ENCODE measurements around the gene ASIC4.
A peak's percentile ranks its signal among the peaks of the same experiment; 100 is the strongest.

Gene ASIC4

GRCh38 chr2:219509780-219510511 is 4.3 kb upstream of the ASIC4 start:
- DNase-seq (ENCODE audit: low read depth, low spot score), result no peak
- no peak overlapping the region for H3K4me3 ChIP-seq (ENCODE audit: low read length)

GRCh38 chr2:219510512-219511135 is 3.7 kb upstream of the ASIC4 start:
- DNase-seq (ENCODE audit: low read depth, low spot score), result no peak
- H3K4me3 ChIP-seq (ENCODE audit: low read length), result no peak overlapping the region

GRCh38 chr2:219511547-219512325 is 2.5 kb upstream of the ASIC4 start:
- H3K4me3 ChIP-seq (ENCODE audit: low read length), result no peak overlapping the region

GRCh38 chr2:219512524-219513216 is 1.6 kb upstream of the ASIC4 start:
- no peak overlapping the region for H3K4me3 ChIP-seq (ENCODE audit: low read length)
- no peak for DNase-seq (ENCODE audit: low read depth, low spot score)

More at GRCh38 chr2:219511547-219512325, 2.5 kb upstream of the ASIC4 start:
- no peak for DNase-seq (ENCODE audit: low read depth, low spot score)

GRCh38 chr2:219513787-219514186 is 495 bp upstream of the ASIC4 start:
- peak overlapping the region; percentile 31 for H3K4me3 ChIP-seq (ENCODE audit: low read length)
- DNase-seq (ENCODE audit: low read depth, low spot score), result no peak

GRCh38 chr2:219514836-219515235 is 554 bp downstream of the ASIC4 start:
- no peak overlapping the region for H3K4me3 ChIP-seq (ENCODE audit: low read length)
- DNase-seq (ENCODE audit: low read depth, low spot score), result no peak

GRCh38 chr2:219515874-219516629 is 1.8 kb downstream of the ASIC4 start:
- DNase-seq (ENCODE audit: low read depth, low spot score), result no peak
- no peak overlapping the region for H3K4me3 ChIP-seq (ENCODE audit: low read length)

- no peak overlapping the region for H3K4me3 ChIP-seq (ENCODE audit: low read length)
- DNase-seq (ENCODE audit: low read depth, low spot score), result no peak
Measured at GRCh38 chr2:219516888-219517287, 2.6 kb downstream of the ASIC4 start.

- H3K4me3 ChIP-seq (ENCODE audit: low read length), result no peak overlapping the region
- no peak for DNase-seq (ENCODE audit: low read depth, low spot score)
Measured at GRCh38 chr2:219517954-219518778, 3.9 kb downstream of the ASIC4 start.

GRCh38 chr2:219519526-219519916 is 5.2 kb downstream of the ASIC4 start:
- no peak for DNase-seq (ENCODE audit: low read depth, low spot score)
- H3K4me3 ChIP-seq (ENCODE audit: low read length), result no peak overlapping the region

- no peak for DNase-seq (ENCODE audit: low read depth, low spot score)
- H3K4me3 ChIP-seq (ENCODE audit: low read length), result no peak overlapping the region
Measured at GRCh38 chr2:219520079-219520478, 5.8 kb downstream of the ASIC4 start.

- peak; percentile 37 for DNase-seq (ENCODE audit: low read depth, low spot score)
- H3K4me3 ChIP-seq (ENCODE audit: low read length), result no peak overlapping the region; the same call in 1 of the 2 replicates
Measured at GRCh38 chr2:219521066-219521880, 7.0 kb downstream of the ASIC4 start.

GRCh38 chr2:219522111-219523030 is 8.1 kb downstream of the ASIC4 start:
- H3K4me3 ChIP-seq (ENCODE audit: low read length), result no peak overlapping the region
- no peak for DNase-seq (ENCODE audit: low read depth, low spot score)

GRCh38 chr2:219523031-219523671 is 8.9 kb downstream of the ASIC4 start:
- no peak overlapping the region for H3K4me3 ChIP-seq (ENCODE audit: low read length)
- no peak for DNase-seq (ENCODE audit: low read depth, low spot score)

- H3K4me3 ChIP-seq (ENCODE audit: low read length), result no peak overlapping the region
- no peak for DNase-seq (ENCODE audit: low read depth, low spot score)
Measured at GRCh38 chr2:219524817-219525216, 10.5 kb downstream of the ASIC4 start.

Data from Jurkat, Clone E6-1 (cell line).